Smooth muscle cell of the pulmonary artery (primary cell): ENCODE measurements around the gene HP. TPM values are rescaled to one million over a fixed set of nuclear protein-coding genes. Genes with fewer than 3 reads are reported as not detected.

Source experiments
- total RNA-seq: library from RNA; depleted of rRNA; stranded (reverse); fragments of >200 nt; gene quantifications from 2 replicates; pipeline ENCODE4 v1.2.3, GENCODE V29; 2014

HP gene, protein sequence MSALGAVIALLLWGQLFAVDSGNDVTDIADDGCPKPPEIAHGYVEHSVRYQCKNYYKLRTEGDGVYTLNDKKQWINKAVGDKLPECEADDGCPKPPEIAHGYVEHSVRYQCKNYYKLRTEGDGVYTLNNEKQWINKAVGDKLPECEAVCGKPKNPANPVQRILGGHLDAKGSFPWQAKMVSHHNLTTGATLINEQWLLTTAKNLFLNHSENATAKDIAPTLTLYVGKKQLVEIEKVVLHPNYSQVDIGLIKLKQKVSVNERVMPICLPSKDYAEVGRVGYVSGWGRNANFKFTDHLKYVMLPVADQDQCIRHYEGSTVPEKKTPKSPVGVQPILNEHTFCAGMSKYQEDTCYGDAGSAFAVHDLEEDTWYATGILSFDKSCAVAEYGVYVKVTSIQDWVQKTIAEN
- 0.20 TPM in 1 of 2 replicates, not detected in the other for total RNA-seq

GRCh38 chr16:72054254-72054847 lies at the start of gene HP:
HP (plus strand) TSS chr16:72054505; CDS start chr16:72054653, 148 bp downstream.

DNA sequence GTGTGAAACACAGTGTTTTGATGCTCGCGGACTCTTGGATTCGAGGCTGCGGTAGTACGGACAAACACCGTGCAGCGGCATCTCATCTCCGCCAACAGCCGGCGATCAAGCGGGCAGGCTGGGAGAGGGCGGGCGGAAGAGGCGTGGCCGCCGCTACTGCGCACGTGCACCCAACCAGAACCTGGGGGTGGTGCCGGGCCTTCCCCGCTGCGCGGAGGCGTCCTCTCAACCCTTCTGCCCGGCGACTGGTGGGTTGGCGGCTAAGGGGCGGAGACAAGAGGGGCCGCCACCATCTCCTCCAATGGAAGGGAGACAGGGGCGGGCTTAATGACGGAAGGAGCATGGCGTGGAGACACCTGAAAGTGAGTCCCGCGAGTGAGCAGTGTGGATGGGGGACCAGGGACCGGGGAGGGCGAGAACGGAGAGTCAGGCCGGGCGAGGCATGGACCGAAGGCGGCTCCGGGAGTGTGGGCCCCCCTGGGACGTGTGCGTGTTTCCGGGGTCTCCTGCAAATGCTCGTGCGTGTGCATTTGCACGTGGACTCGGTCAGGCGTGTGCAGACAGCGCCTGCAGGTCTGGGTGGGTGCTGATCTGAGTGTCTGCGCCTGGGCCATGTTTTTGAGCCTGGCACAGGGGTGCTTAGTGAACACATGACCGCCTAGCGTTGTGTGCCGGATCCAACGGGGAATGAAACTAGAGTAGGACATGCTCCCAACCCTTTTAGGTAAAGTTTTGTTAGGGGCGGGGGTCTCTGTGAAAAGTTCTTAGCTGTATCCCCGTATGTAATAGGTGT lies 45.7 kb upstream of the HP start, which contains the start of gene DHODH:
DHODH (plus strand) TSS at position 321 of the 793 bp plus-strand sequence; CDS start at position 342, 21 bp downstream.

DNA sequence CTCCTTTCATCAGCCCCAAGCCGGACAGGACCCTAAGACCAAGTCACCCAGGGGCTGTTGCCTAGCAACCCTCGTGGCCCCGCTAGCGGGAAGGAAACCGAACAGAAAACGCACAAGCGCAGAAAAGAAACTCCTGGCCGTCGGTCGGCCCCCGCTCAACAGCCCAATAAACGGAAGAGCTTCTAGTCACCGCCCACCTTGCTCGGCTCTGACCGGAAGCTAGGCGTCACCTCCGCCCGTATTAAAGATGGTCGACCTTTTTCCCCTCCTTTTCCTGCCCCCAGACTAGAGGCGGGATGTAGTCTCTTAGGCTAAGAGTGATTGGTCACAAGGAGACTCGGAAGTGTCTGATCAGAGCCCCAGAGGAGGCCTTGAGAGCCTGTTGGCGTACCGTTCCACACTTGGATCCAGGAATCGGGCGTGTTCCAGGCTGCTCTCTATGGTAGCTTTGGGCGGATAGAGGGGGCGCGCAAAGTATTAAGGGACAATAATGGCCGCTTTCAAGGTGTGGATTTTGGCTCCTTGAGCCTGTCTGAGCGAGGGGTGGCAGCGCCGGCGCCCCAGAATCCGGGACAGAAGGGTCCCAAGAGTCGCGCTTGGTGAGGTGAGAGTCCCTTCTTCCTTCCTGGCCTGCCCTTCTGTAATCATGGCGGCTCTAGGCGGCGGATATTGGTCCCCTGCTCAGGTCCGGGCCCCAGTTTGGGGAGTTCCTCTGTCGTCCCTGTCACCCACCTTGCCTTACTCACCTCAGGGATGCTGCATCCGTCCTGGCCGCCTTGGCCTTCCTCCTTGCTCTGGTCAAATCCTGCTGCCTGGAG lies 39.4 kb downstream of the HP start, which contains the start of the genes DHX38 and TXNL4B:
DHX38 (plus strand) TSS at position 400 of the 818 bp plus-strand sequence. CDS start 2,311 bp downstream, outside the sequence.
TXNL4B (minus strand) TSS at position 173 of the 818 bp plus-strand sequence. CDS start 2,871 bp downstream, outside the sequence.

Other genes with a start within 250 kb of the HP start
- gene AP1G1, start 245.7 kb upstream of the HP start, total RNA-seq, result 61.9 and 80.3 TPM in 2 replicates
- 16.2 and 17.8 TPM in 2 replicates for gene ATXN1L, start 208.5 kb upstream of the HP start, total RNA-seq
- 3.2 and 4.4 TPM in 2 replicates for gene ZNF821, start 170.3 kb upstream of the HP start, total RNA-seq
- 111 and 135 TPM in 2 replicates for gene IST1, start 159.0 kb upstream of the HP start, total RNA-seq
- gene PKD1L3, start 54.1 kb upstream of the HP start, total RNA-seq, result not detected in 2 replicates
- 3.0 and 3.5 TPM in 2 replicates for gene DHODH, start 45.8 kb upstream of the HP start, total RNA-seq
- not detected in 2 replicates for gene HPR, start 8.7 kb downstream of the HP start, total RNA-seq
- 4.1 and 6.8 TPM in 2 replicates for gene TXNL4B, start 39.1 kb downstream of the HP start, total RNA-seq
- 68.9 and 71.6 TPM in 2 replicates for gene DHX38, start 39.3 kb downstream of the HP start, total RNA-seq
- gene PMFBP1, start 117.7 kb downstream of the HP start, total RNA-seq, result under 0.01 TPM in 1 of 2 replicates, not detected in the other